OCI-LY7 (cell line): ENCODE measurements around the gene ZNF816. TPM values are rescaled to one million over a fixed set of nuclear protein-coding genes. Genes with fewer than 3 reads are reported as not detected.

Experiments used
- BruUV-seq: library from RNA; stranded (reverse); fragments of 400-500 nt; replicated peaks from 2 replicates; lab custom pipeline; 2021; lab: Mats Ljungman, UMichigan
- CTCF ChIA-PET: fragments of 300-600 bp; sonication (Branson Sonifier 250); formaldehyde crosslinking; loops from one replicate; lab custom pipeline; 2022; ENCODE audit warnings: antibody characterized with exemption; ENCODE audit not compliant: unreplicated experiment; lab: Charles Lee
- POLR2A ChIA-PET: fragments of 300-600 bp; sonication (Branson Sonifier 250); formaldehyde crosslinking; loops from one replicate; lab custom pipeline; 2022; ENCODE audit warnings: antibody characterized with exemption; lab: Charles Lee
- DNase-seq: peaks from one replicate; pipeline ENCODE4 v3.0.0-alpha.2; 2015; ENCODE audit warnings: low spot score
- H2AFZ ChIP-seq: fragments of 200-600 bp; sonication (generic), shearing (Covaris generic); 2 replicates; pipeline ENCODE4 v1.6.1; 2014; ENCODE audit warnings: mild to moderate bottlenecking, antibody characterized with exemption, low read length, moderate library complexity
- H3K27ac ChIP-seq: fragments of 200-600 bp; sonication (generic); 2 replicates; pipeline ENCODE4 v1.5.1; 2014; ENCODE audit warnings: mixed run types, low read depth, mild to moderate bottlenecking, moderate library complexity, low read length, inconsistent platforms; ENCODE audit not compliant: poor library complexity, severe bottlenecking
- H3K36me3 ChIP-seq: fragments of 200-600 bp; sonication (generic); 2 replicates; pipeline ENCODE4 v1.6.1; 2014; ENCODE audit warnings: mild to moderate bottlenecking, antibody characterized with exemption, low read length, moderate library complexity, mixed read lengths; ENCODE audit not compliant: insufficient read depth
- H3K4me1 ChIP-seq: fragments of 200-600 bp; sonication (generic); 2 replicates; pipeline ENCODE4 v1.5.1; 2014; ENCODE audit warnings: mild to moderate bottlenecking, low read length; ENCODE audit not compliant: insufficient read depth, poor library complexity, severe bottlenecking
- H3K4me2 ChIP-seq: fragments of 200-600 bp; sonication (generic); 2 replicates; pipeline ENCODE4 v1.6.1; 2014; ENCODE audit warnings: mild to moderate bottlenecking, low read length
- H3K4me3 ChIP-seq: fragments of 200-600 bp; sonication (generic); 2 replicates; pipeline ENCODE4 v1.5.1; 2014; ENCODE audit warnings: mild to moderate bottlenecking, low read depth, low read length; ENCODE audit not compliant: poor library complexity, severe bottlenecking
- H3K79me2 ChIP-seq: fragments of 200-600 bp; sonication (generic); 2 replicates; pipeline ENCODE4 v1.6.1; 2016; ENCODE audit warnings: low read depth, mild to moderate bottlenecking, low read length, moderate library complexity, mixed read lengths; ENCODE audit not compliant: insufficient read depth
- H3K9me2 ChIP-seq: fragments of 200-600 bp; sonication (generic); 2 replicates; pipeline ENCODE4 v1.6.1; 2016; ENCODE audit warnings: mild to moderate bottlenecking, low read length, mixed read lengths; ENCODE audit not compliant: insufficient read depth
- H3K9me3 ChIP-seq: fragments of 200-600 bp; sonication (generic); 2 replicates; pipeline ENCODE4 v1.6.1; 2014; ENCODE audit warnings: mild to moderate bottlenecking, mixed run types, low read length, mixed read lengths
- H4K20me1 ChIP-seq: fragments of 200-600 bp; sonication (generic); 2 replicates; pipeline ENCODE4 v1.6.1; 2014; ENCODE audit warnings: mild to moderate bottlenecking, antibody characterized with exemption, low read length, moderate library complexity, mixed read lengths; ENCODE audit not compliant: insufficient read depth
- CTCF ChIP-seq: fragments of 200-600 bp; sonication (generic); conservative IDR thresholded peaks from 2 replicates; pipeline ENCODE4 v1.5.1; 2014; ENCODE audit warnings: mild to moderate bottlenecking, antibody characterized with exemption, low read length, moderate library complexity, mixed read lengths
- EZH2phosphoT487 ChIP-seq: fragments of 200-600 bp; sonication (generic); IDR thresholded peaks from 2 replicates; pipeline ENCODE4 v1.6.1; 2018; ENCODE audit warnings: low read depth, borderline replicate concordance, mild to moderate bottlenecking, mixed run types, antibody characterized with exemption, low read length, moderate library complexity, mixed read lengths
- intact Hi-C: fragments of 100-400 bp; cut with micrococcal nuclease; formaldehyde crosslinking; loops from one replicate; pipeline ENCODE4 v1.10.0; 2022; ENCODE audit not compliant: unreplicated experiment
- total RNA-seq, 2 experiments: library from RNA; depleted of rRNA in 1 of 2; stranded (reverse); fragments of >200 nt in 1 of 2; shearing (Covaris generic) in 1 of 2; gene quantifications; 2 replicates each; pipeline ENCODE4 v1.2.3, GENCODE V29; 2014 to 2022

Gene ZNF816
- total RNA-seq, 2 experiments from 2014 or later, result 8.6 to 8.8 TPM

- no peaks in the 10 kb centered on the region for H3K9me3 ChIP-seq
- no peak overlapping the region for H2AFZ ChIP-seq
- no peaks in the 10 kb centered on the region for H3K4me1 ChIP-seq
- no peaks in the 10 kb centered on the region for H3K79me2 ChIP-seq
- no peak for DNase-seq
- no peak overlapping the region for H3K4me2 ChIP-seq
- H3K9me2 ChIP-seq, result no peaks in the 10 kb centered on the region
- H4K20me1 ChIP-seq, result no peaks in the 10 kb centered on the region
- intact Hi-C loops, result no loop called here
- H3K27ac ChIP-seq, result no peak overlapping the region
- TF ChIP-seq EZH2phosphoT487, result no peak
- TF ChIP-seq CTCF, result no peak
- no peak overlapping the region for H3K4me3 ChIP-seq
- H3K36me3 ChIP-seq, result no peaks in the 10 kb centered on the region
- BruUV-seq, result no TSS peak
- ChIA-PET POLR2A (no interaction called here), CTCF (no interaction called here)
Observed at GRCh38 chr19:53010494-53010893, 47.8 kb upstream of the ZNF816 start.

GRCh38 chr19:53008061-53008778 lies 45.5 kb upstream of the ZNF816 start:
- ChIA-PET POLR2A (interaction anchor here (0.6 kb wide), 1 partner anchor 1036 kb away, joined by 6 read pairs; no protein-coding TSS in a partner anchor), CTCF (no interaction called here)
- DNase-seq, result no peak
- no peak overlapping the region for H2AFZ ChIP-seq
- TF ChIP-seq EZH2phosphoT487 (no peak), CTCF (no peak)
- H3K9me2 ChIP-seq, result no peaks in the 10 kb centered on the region
- H3K9me3 ChIP-seq, result no peaks in the 10 kb centered on the region
- no peak overlapping the region for H3K27ac ChIP-seq
- no peak overlapping the region for H3K4me2 ChIP-seq
- no peaks in the 10 kb centered on the region for H3K36me3 ChIP-seq
- H3K4me3 ChIP-seq, result no peak overlapping the region
- H4K20me1 ChIP-seq, result no peaks in the 10 kb centered on the region
- no peaks in the 10 kb centered on the region for H3K4me1 ChIP-seq
- intact Hi-C loops, result no loop called here
- no TSS peak for BruUV-seq
- no peaks in the 10 kb centered on the region for H3K79me2 ChIP-seq

GRCh38 chr19:53007606-53008005 lies 44.9 kb upstream of the ZNF816 start:
- POLR2A ChIA-PET, result interaction anchor here (0.6 kb wide), 1 partner anchor 1035 kb away, joined by 6 read pairs; no protein-coding TSS in a partner anchor
- H3K36me3 ChIP-seq, result no peaks in the 10 kb centered on the region
- H3K4me1 ChIP-seq, result no peaks in the 10 kb centered on the region
- no peak overlapping the region for H3K4me3 ChIP-seq
- H3K9me3 ChIP-seq, result no peaks in the 10 kb centered on the region
- TF ChIP-seq CTCF (no peak), EZH2phosphoT487 (no peak)
- no peak for DNase-seq
- H3K9me2 ChIP-seq, result no peaks in the 10 kb centered on the region
- no peaks in the 10 kb centered on the region for H4K20me1 ChIP-seq
- intact Hi-C loops, result no loop called here
- no peak overlapping the region for H3K4me2 ChIP-seq
- CTCF ChIA-PET, result no interaction called here
- H3K27ac ChIP-seq, result no peak overlapping the region
- no peak overlapping the region for H2AFZ ChIP-seq
- BruUV-seq, result no TSS peak
- no peaks in the 10 kb centered on the region for H3K79me2 ChIP-seq
